ENCODE results near the gene PTCD1. TPM values are rescaled to one million over a fixed set of nuclear protein-coding genes. Genes with fewer than 3 reads are reported as not detected.

Gene PTCD1
- total RNA-seq, 1 donor from 2014 or later = 2.6 TPM

DNA sequence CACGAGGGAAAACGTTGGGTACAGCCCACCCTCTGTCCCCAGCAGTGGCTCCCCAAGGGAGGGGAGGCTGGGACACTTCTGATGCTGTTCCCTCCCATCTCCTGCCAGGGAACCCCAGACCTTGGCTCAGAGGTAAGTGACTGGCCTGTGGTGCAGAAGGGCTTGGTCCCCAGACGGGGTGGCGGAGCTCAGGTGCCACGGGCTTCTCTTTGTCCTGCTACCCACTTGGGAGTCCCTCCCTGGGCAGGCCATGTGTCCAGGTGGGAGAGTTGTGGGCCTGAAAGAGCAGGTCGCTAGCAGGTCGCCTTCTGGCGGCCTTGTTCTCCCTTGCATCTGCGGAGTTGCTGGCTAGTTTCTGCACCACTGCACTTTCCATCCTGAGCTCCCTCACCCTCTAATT is 17.3 kb upstream of the PTCD1 start:
- Histone ChIP-seq H3K27ac (no peak overlapping the region), H3K36me3 (peaks cover 65 to 81% of the 10 kb centered on the region in 2 donors), H3K4me3 (no peak overlapping the region), H3K4me1 (no peaks in the 10 kb centered on the region), H3K27me3 (no peaks in the 10 kb centered on the region), H3K9me3 (no peaks in the 10 kb centered on the region)
- intact Hi-C loops (cut with DNase I) = no loop called here
- no peak for DNase-seq (ENCODE audit: low spot score in 2 of 2)
- TF ChIP-seq, protein P1, sequence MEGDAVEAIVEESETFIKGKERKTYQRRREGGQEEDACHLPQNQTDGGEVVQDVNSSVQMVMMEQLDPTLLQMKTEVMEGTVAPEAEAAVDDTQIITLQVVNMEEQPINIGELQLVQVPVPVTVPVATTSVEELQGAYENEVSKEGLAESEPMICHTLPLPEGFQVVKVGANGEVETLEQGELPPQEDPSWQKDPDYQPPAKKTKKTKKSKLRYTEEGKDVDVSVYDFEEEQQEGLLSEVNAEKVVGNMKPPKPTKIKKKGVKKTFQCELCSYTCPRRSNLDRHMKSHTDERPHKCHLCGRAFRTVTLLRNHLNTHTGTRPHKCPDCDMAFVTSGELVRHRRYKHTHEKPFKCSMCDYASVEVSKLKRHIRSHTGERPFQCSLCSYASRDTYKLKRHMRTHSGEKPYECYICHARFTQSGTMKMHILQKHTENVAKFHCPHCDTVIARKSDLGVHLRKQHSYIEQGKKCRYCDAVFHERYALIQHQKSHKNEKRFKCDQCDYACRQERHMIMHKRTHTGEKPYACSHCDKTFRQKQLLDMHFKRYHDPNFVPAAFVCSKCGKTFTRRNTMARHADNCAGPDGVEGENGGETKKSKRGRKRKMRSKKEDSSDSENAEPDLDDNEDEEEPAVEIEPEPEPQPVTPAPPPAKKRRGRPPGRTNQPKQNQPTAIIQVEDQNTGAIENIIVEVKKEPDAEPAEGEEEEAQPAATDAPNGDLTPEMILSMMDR (IDR thresholded peaks at IDR 0.05) = no peak

DNA sequence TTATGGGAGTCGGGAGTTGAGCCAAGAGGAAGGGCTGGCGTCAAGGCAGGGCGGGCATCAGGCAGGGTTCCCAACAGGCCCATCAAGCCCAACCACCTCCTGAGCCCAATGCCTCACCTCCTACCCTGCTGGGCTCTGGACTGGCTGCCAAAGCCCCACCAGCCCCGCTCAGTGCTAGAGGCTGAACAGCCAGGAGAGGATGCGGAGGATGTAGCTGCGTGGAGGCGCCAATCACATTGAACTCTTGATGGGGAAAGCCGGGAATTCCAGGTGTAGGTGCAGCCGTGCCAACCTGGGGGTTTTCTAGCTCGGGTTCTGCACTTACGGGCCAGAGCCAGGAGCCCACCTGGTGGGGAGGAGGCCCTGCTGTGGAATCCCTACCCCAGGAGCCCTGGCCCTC is 14.5 kb upstream of the PTCD1 start:
- H3K4me3 ChIP-seq = no peak overlapping the region
- no peak for DNase-seq (ENCODE audit: low spot score in 2 of 2)
- H3K27me3 ChIP-seq = no peaks in the 10 kb centered on the region
- TF ChIP-seq, protein P1 (IDR thresholded peaks at IDR 0.05) = no peak
- no peaks in the 10 kb centered on the region for H3K4me1 ChIP-seq
- H3K27ac ChIP-seq = no peak overlapping the region
- H3K9me3 ChIP-seq = no peaks in the 10 kb centered on the region
- H3K36me3 ChIP-seq = peaks cover 77 to 93% of the 10 kb centered on the region in 2 donors
- intact Hi-C loops (cut with DNase I) = no loop called here

DNA sequence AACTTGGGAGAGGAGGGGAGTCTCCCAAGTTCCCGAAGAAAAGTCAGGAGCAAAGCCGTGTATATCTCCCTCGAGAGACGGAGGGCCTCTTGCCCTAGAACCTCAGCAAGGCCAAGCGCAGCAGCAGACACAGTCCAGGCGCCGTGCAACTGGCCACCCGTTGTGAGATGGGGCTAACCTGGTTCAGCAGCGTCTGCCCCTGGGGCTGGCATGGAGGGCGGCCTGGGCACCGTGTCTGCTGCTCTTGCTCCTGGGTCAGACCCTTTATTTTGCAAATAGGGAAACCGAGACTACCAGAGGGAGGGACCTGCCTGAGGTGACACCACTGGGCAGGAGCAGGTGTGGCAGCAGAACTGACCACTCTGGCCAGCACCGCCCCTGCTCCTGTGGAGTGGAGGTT is 13.9 kb upstream of the PTCD1 start:
- Histone ChIP-seq H3K9me3 (no peaks in the 10 kb centered on the region), H3K27ac (no peak overlapping the region), H3K36me3 (peaks cover 77 to 93% of the 10 kb centered on the region in 2 donors), H3K4me1 (no peaks in the 10 kb centered on the region), H3K4me3 (no peak overlapping the region), H3K27me3 (no peaks in the 10 kb centered on the region)
- intact Hi-C loops (cut with DNase I) = no loop called here
- TF ChIP-seq, protein P1 (IDR thresholded peaks at IDR 0.05) = no peak
- DNase-seq (ENCODE audit: low spot score in 2 of 2) = no peak

DNA sequence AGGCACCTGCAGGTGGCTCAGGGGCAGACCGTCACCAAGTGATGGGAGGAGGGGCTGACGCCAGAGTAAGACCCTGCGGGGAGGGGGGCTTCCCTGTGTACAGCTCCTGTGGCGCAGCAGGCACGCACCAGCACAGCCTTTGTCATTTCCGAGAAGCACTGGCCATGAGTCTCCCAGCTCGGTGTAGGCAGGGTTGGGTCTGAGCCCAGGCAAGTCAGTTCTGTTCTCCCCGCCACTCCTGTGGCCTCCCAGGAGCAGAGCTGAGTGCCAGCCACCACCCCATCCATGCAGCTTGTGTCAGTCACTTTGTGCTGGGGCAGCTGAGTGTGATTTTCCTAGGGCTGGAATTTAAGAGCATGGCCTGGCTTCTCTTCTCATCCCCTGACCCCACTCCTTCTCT is 13.3 kb upstream of the PTCD1 start:
- TF ChIP-seq, protein P1 (IDR thresholded peaks at IDR 0.05) = no peak
- Histone ChIP-seq H3K27me3 (no peaks in the 10 kb centered on the region), H3K4me1 (no peaks in the 10 kb centered on the region), H3K36me3 (peaks cover 72 to 90% of the 10 kb centered on the region in 2 donors), H3K27ac (no peak overlapping the region), H3K9me3 (no peaks in the 10 kb centered on the region), H3K4me3 (no peak overlapping the region)
- intact Hi-C loops (cut with DNase I) = no loop called here
- no peak for DNase-seq (ENCODE audit: low spot score in 2 of 2)

DNA sequence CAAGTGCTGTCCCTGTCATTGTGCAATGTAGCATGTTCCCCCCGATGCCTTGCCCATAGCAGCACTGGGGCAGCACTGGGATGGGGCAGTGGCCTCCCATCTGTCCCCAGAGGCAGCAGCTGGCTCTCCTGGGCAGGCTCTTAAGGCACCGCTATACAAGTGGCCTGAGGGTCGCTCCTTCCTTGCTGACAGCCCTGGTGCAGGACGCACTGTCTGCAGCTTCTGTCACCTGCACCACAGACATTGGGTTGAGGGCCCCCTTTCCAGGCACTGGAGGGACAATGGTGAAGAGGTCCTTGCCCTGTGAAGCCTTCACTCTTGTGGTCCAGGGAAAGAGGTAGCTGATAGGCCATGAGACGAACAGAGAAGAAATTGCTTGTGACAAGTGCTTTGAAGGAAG is 10.7 kb upstream of the PTCD1 start:
- no peak overlapping the region for H3K4me3 ChIP-seq
- no peaks in the 10 kb centered on the region for H3K4me1 ChIP-seq
- H3K27ac ChIP-seq = no peak overlapping the region
- no peaks in the 10 kb centered on the region for H3K27me3 ChIP-seq
- intact Hi-C loops (cut with DNase I) = no loop called here
- H3K9me3 ChIP-seq = no peaks in the 10 kb centered on the region
- TF ChIP-seq, protein P1 (IDR thresholded peaks at IDR 0.05) = no peak
- peaks cover 67 to 85% of the 10 kb centered on the region in 2 donors for H3K36me3 ChIP-seq
- no peak for DNase-seq (ENCODE audit: low spot score in 2 of 2)

DNA sequence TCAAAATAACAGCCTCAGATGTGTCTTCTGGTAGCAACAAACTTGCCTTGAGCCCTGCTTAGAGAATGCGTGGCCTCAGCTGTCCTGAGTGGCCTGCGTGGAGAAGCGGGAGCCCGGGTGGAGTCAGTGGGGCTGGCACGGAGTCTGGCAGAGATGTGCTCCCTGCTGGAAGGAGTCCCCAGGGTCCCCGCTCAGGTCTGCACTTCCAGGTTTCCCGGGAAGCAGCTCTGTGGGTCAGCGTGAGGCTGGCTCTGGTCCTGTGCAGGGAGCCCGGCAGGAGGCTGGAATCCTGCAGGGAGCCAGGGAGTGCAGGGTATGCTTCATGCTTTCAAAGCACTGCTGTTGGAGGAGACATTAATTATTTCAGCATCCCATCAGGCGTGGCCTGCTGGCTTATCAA is 10.3 kb upstream of the PTCD1 start:
- TF ChIP-seq, protein P1 (IDR thresholded peaks at IDR 0.05) = no peak
- Histone ChIP-seq H3K4me3 (no peak overlapping the region), H3K27ac (no peak overlapping the region), H3K27me3 (no peaks in the 10 kb centered on the region), H3K36me3 (peaks cover 62 to 80% of the 10 kb centered on the region in 2 donors), H3K9me3 (no peaks in the 10 kb centered on the region), H3K4me1 (no peaks in the 10 kb centered on the region)
- intact Hi-C loops (cut with DNase I) = no loop called here
- no peak for DNase-seq (ENCODE audit: low spot score in 2 of 2)

All from ascending aorta (tissue), 2 donors.